ENCODE measurements around the gene POLR2I. TPM values are rescaled to one million over a fixed set of nuclear protein-coding genes. Genes with fewer than 3 reads are reported as not detected.

The POLR2I gene
- 12.8 TPM for total RNA-seq

DNA sequence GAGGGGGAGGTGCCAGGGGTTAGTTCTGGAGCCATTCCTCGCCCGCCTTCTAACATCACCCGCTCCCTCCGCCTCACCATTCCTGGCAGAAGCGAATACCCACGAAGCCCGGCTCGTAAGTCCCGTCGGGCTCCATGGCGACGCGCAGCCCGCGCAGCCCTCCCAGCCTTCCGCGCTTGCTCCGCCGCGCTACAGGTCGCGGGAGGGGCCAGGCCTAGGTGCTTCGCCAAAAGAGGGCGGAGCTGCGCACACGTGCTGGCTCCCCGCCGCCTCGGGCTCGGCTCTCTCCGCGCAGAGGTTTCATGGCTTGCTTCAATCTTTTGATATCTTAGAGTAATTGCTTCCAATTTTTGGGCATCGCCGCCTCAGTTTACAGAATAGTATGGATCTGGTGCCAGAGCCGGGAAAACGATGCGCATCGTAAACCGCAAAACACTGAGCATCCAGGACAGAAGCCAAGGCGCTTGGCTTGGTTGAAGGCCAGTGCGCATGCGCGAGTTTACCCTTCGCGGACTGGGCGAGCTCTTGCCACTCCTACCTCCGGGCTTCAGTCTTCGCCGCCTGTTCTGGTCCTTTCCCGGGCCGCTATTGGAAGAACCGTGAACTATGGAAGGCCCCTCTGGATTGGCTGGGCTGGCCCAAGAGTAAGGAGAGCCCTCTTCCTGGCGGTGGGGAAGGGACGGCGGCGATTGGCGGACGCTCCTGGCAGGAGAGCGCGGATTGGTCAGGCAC is at the start of gene POLR2I:
Gene POLR2I (minus strand): TSS at position 155 of the 732 bp plus-strand sequence. CDS start 19 bp downstream, at position 136.
- no peaks in the 10 kb centered on the region for H3K27me3 ChIP-seq (ENCODE audit: insufficient read depth, low read length)
- H3K9me3 ChIP-seq (ENCODE audit: low read depth, low read length) = no peaks in the 10 kb centered on the region
- H3K4me1 ChIP-seq (ENCODE audit: insufficient read depth, low read length) = peaks cover 27% of the 10 kb centered on the region
- peak within 1 kb of the TSS; percentile 71 for H3K4me3 ChIP-seq (ENCODE audit: low read length)

DNA sequence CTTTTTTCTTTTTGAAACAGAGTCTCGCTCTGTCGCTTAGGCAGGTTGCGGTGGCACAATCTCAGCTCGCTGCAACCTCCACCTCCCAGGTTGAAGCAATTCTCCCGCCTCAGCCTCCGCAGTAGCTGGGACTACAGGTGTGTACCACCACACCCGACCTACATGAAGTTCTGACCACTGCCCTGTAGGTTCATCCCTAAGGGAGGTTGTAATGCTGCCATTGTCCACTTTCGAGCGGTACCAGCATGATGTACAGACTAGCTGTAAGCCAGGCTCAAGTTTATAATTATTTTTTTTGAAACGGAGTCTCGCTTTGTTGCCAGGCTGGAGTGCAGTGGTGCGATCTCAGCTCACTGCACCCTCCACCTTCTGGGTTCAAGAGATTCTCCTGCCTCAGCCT is 49.1 kb upstream of the POLR2I start:
- Histone ChIP-seq H3K9me3 (ENCODE audit: low read depth, low read length) (no peaks in the 10 kb centered on the region), H3K4me1 (ENCODE audit: insufficient read depth, low read length) (no peaks in the 10 kb centered on the region), H3K4me3 (ENCODE audit: low read length) (no peak overlapping the region), H3K27me3 (ENCODE audit: insufficient read depth, low read length) (no peaks in the 10 kb centered on the region)

DNA sequence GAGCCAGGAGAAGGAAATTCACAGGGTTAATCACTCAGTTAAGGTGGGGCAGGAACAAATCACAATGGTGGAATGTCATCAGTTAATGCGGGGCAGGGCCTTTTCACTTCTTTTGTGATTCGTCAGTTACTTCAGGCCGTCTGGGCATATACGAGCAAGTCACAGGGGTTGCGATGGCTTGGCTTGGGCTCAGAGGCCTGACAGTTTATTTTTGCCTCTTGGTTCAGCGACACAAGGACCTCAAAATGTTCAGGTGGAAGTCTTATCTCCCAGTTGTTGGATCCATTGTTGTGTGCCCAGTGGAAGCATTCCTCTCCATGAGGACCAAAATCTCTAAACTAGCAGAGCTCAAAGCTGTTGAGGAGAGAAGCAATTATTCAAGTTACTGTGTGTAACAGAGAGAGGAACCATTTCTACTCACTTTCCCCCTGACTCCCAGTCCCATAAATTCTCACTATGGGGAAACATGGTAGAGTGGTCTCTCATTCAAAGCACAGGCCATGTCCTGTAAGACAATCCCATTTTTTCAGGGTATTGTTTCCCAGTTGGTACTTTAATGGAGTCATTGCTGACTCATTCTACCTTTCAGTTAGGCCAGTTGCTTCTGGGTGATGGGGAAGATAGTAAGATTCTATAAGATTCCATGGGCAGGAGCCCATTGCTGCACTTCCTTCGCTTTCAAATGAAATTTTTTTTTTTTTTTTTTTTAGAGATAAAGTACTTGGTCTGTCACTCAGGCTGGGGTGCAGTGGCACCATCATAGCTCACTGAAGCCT is 46.3 kb upstream of the POLR2I start:
- Histone ChIP-seq H3K4me3 (ENCODE audit: low read length) (no peak overlapping the region), H3K27me3 (ENCODE audit: insufficient read depth, low read length) (no peaks in the 10 kb centered on the region), H3K4me1 (ENCODE audit: insufficient read depth, low read length) (no peaks in the 10 kb centered on the region), H3K9me3 (ENCODE audit: low read depth, low read length) (no peaks in the 10 kb centered on the region)

DNA sequence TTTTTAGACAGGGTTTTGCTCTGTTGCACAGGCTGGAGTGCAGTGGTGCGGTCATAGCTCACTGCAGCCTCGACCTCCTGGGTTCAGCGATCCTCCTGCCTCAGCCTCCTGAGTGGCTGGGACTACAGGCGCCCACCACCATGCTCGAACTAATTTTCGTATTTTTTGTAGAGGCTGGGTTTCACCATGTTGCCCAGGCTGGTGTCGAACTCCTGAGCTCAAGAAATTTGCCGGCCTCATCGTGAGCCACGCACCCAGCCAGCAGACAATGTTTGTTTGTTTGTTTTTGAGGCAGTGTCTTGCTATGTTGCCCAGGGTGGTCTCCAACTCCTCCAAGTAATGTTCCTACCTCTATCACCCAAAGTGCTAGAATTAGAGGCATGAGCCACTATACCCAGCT is 38.5 kb upstream of the POLR2I start:
- H3K9me3 ChIP-seq (ENCODE audit: low read depth, low read length) = no peaks in the 10 kb centered on the region
- no peaks in the 10 kb centered on the region for H3K4me1 ChIP-seq (ENCODE audit: insufficient read depth, low read length)
- H3K4me3 ChIP-seq (ENCODE audit: low read length) = no peak overlapping the region
- no peaks in the 10 kb centered on the region for H3K27me3 ChIP-seq (ENCODE audit: insufficient read depth, low read length)

DNA sequence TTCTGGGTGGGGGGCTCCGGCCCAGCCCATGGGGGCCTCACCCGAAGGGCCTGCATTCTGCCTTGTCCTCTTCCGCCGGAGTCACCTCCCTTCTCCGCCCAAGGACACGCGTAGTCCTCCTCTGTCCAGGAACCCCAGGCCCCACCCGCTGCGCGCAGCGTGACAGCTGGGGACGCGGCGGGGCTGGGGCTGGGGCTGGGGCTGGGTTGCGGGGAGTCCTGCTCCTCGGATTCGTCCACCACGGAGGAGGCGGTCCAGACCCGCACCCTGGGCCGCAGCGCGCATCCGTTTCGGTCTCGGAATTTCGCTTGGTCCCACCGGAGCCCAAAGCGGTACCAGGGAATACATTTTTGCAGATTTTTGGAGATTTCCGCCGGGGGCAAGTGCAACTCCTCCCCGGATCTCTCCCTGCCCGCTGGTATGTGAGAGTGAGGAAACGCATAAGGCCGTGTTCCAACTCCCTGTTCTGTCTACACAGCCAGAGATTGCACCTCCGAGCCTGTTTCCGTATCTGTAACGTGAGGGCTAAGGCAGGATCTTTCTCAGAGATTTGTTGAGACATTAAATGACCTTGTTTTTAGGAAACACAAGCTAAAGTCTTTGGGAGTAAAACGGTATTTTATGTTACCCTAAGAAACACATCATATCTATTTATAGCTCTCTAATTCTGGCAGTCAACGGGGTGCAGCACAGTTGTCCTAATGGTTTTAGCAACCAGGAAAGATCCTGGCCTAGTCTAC is 37.8 kb upstream of the POLR2I start, which contains the start of gene COX7A1:
Gene COX7A1 (minus strand): TSS at position 96 of the 740 bp plus-strand sequence. CDS start 40 bp downstream, at position 56.
- no peaks in the 10 kb centered on the region for H3K27me3 ChIP-seq (ENCODE audit: insufficient read depth, low read length)
- no peaks in the 10 kb centered on the region for H3K4me1 ChIP-seq (ENCODE audit: insufficient read depth, low read length)
- no peak within 1 kb of the TSS for H3K4me3 ChIP-seq (ENCODE audit: low read length)
- no peaks in the 10 kb centered on the region for H3K9me3 ChIP-seq (ENCODE audit: low read depth, low read length)

DNA sequence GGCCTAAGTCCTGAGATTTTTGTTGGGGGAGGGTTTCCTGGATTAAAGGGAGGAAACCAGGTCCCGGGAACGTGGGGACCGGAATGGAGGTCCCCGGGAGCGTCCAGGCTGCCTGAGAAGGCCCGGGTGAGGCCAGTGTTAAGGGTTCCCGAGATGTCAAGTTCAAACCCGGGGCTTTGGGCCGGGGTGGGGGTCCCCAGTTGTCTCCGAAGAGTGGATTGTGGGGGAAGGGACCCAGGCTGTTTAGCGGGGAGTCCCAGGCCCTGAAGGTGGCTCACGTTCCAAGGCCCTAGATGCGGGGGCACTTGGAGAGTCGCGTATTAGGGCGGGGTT is 37.3 kb upstream of the POLR2I start:
- H3K27me3 ChIP-seq (ENCODE audit: insufficient read depth, low read length) = no peaks in the 10 kb centered on the region
- H3K4me1 ChIP-seq (ENCODE audit: insufficient read depth, low read length) = no peaks in the 10 kb centered on the region
- no peak overlapping the region for H3K4me3 ChIP-seq (ENCODE audit: low read length)
- no peaks in the 10 kb centered on the region for H3K9me3 ChIP-seq (ENCODE audit: low read depth, low read length)

DNA sequence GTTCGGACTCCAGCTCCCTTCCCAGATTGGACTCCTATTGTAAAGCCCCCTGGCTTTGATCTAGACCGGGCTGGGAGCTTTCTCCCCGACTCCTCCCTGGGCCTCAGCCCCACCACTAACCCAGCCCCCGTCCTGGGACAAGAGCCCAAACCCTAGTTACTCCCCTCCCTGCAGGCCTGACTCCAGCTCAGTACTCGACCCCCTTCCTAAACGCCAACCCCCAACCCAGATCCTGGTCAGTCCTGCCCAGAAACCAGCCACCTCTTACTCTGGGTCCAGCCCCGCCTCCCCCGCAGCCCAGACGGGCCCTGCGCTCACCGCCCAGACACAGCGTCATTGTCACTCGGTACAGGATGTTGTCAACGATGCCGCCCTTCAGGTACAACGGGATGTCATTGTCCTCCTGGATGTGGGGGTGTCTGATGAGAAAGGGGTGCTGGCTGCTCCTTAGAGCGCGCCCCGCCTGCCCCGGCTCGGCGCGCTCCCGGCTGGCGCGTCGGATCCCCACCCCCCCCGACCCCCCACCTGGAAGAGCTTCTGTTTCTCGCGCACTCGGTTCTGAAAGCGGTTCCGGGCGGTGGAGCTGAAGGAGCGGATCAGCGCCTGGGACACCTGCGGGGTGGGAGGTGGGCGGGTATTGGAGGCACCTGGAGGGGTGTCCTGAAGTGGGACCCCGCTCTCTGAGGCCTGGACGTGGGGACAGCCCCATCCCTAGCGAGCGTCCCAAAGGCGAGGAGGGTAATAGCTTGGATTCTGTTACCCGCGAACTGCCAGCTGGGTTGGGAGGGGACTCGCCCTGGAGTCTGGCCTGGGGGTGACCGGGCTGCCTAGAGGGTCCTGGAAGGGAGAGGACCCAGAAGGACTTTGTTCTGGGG is 36.7 kb upstream of the POLR2I start:
- Histone ChIP-seq H3K9me3 (ENCODE audit: low read depth, low read length) (no peaks in the 10 kb centered on the region), H3K4me3 (ENCODE audit: low read length) (no peak overlapping the region), H3K27me3 (ENCODE audit: insufficient read depth, low read length) (no peaks in the 10 kb centered on the region), H3K4me1 (ENCODE audit: insufficient read depth, low read length) (no peaks in the 10 kb centered on the region)

DNA sequence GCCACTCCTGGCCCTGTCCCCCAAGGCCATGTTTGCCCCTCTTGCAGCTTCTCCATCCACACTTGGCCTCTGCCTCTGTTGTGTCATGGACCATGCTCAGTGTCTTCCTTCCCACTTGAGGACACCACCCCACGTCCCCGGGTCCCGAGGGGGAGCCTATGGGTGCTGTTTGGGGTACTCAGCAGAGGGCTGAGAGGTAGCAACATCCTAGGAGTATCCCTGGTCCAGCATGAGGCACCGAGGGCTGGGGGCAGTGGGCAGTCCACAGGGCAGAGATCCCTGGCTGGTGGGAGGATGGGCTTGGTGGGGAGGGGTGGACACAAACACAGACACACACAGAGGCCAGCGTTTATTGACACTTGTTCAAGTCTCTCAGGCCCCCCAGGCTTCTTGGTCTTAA is 35.9 kb upstream of the POLR2I start:
- H3K4me1 ChIP-seq (ENCODE audit: insufficient read depth, low read length) = no peaks in the 10 kb centered on the region
- H3K9me3 ChIP-seq (ENCODE audit: low read depth, low read length) = no peaks in the 10 kb centered on the region
- no peak overlapping the region for H3K4me3 ChIP-seq (ENCODE audit: low read length)
- no peaks in the 10 kb centered on the region for H3K27me3 ChIP-seq (ENCODE audit: insufficient read depth, low read length)

DNA sequence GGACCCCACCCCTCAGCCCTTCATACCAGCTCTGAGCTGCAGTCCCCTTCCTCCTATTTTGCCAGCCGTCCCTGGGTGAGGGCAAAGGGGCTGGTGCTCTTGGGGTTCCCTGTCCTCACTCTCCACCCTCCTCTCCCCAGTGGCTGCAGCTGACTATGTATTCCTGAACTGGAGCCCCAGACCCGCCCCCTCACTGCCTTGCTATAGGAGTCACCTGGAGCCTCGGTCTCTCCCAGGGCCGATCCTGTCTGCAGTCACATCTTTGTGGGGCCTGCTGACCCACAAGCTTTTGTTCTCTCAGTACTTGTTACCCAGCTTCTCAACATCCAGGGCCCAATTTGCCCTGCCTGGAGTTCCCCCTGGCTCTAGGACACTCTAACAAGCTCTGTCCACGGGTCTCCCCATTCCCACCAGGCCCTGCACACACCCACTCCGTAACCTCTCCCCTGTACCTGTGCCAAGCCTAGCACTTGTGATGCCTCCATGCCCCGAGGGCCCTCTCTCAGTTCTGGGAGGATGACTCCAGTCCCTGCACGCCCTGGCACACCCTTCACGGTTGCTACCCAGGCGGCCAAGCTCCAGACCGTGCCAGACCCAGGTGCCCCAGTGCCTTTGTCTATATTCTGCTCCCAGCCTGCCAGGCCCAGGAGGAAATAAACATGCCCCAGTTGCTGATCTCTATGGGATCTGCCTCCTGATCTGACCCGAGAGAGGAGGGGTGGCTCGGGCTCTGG is 35.2 kb upstream of the POLR2I start:
- Histone ChIP-seq H3K9me3 (ENCODE audit: low read depth, low read length) (no peaks in the 10 kb centered on the region), H3K4me3 (ENCODE audit: low read length) (no peak overlapping the region), H3K4me1 (ENCODE audit: insufficient read depth, low read length) (no peaks in the 10 kb centered on the region), H3K27me3 (ENCODE audit: insufficient read depth, low read length) (no peaks in the 10 kb centered on the region)

DNA sequence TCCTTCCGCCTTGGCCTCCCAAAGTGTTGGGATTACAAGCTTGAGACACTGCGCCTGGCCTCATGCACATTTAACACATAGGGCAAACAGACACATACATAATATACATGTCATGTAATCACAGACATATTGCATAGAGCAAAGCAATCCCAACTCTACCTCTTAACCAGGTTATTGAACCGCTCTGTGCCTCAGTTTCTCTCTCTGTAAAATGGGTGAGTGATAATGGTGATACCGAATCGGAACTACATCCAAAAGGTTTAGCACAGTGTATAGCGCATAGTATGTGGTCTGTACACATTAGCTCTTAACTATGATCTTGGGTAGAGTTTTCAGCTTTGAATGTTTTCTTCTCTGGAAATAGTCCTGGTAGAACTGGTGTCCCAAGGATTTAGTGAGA is 29.9 kb upstream of the POLR2I start:
- H3K4me1 ChIP-seq (ENCODE audit: insufficient read depth, low read length) = peaks cover 9% of the 10 kb centered on the region
- no peaks in the 10 kb centered on the region for H3K9me3 ChIP-seq (ENCODE audit: low read depth, low read length)
- no peaks in the 10 kb centered on the region for H3K27me3 ChIP-seq (ENCODE audit: insufficient read depth, low read length)
- no peak overlapping the region for H3K4me3 ChIP-seq (ENCODE audit: low read length)

DNA sequence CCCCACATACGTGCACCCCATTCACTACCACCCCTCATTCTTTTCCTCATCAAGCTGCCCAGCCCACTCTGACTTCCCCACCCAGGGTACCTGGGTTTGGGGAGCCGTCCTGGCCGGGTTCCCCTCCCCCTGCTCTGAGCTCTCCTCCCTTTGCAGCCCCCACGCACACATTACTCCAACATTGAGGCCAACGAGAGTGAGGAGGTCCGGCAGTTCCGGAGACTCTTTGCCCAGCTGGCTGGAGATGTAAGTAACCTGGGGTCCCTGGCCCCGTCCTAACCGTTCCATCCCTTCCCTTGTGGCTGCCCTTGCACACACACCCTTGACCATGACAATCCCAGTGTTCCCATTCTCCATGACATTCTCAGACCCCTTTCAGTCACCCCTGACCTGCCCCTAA is 27.8 kb upstream of the POLR2I start:
- H3K4me1 ChIP-seq (ENCODE audit: insufficient read depth, low read length) = peaks cover 16% of the 10 kb centered on the region
- no peaks in the 10 kb centered on the region for H3K27me3 ChIP-seq (ENCODE audit: insufficient read depth, low read length)
- no peaks in the 10 kb centered on the region for H3K9me3 ChIP-seq (ENCODE audit: low read depth, low read length)

DNA sequence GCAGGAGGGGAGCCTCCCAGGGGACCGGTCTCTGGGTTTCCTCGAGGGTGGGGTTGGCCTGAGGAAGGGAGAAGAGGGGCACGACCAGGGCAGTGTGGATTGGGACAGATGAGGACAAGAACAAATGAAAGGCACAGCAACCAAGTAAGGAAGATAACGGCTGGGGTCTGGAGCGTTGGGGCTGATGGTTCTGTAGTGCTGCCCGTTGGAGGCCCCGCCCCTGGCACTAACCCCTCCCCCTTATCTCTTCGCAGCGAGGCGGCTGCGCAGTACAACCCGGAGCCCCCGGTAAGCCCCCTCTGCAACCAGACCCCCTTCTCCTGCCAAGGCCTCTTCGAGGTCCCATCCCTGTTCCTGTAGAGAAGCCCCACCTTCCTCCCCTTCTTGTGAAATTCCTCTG is 27.4 kb upstream of the POLR2I start:
- Histone ChIP-seq H3K9me3 (ENCODE audit: low read depth, low read length) (no peaks in the 10 kb centered on the region), H3K27me3 (ENCODE audit: insufficient read depth, low read length) (no peaks in the 10 kb centered on the region), H3K4me1 (ENCODE audit: insufficient read depth, low read length) (peaks cover 20% of the 10 kb centered on the region), H3K4me3 (ENCODE audit: low read length) (no peak overlapping the region)

More for the DNA sequence above, 27.8 kb upstream of the POLR2I start:
- no peak overlapping the region for H3K4me3 ChIP-seq (ENCODE audit: low read length)

DNA sequence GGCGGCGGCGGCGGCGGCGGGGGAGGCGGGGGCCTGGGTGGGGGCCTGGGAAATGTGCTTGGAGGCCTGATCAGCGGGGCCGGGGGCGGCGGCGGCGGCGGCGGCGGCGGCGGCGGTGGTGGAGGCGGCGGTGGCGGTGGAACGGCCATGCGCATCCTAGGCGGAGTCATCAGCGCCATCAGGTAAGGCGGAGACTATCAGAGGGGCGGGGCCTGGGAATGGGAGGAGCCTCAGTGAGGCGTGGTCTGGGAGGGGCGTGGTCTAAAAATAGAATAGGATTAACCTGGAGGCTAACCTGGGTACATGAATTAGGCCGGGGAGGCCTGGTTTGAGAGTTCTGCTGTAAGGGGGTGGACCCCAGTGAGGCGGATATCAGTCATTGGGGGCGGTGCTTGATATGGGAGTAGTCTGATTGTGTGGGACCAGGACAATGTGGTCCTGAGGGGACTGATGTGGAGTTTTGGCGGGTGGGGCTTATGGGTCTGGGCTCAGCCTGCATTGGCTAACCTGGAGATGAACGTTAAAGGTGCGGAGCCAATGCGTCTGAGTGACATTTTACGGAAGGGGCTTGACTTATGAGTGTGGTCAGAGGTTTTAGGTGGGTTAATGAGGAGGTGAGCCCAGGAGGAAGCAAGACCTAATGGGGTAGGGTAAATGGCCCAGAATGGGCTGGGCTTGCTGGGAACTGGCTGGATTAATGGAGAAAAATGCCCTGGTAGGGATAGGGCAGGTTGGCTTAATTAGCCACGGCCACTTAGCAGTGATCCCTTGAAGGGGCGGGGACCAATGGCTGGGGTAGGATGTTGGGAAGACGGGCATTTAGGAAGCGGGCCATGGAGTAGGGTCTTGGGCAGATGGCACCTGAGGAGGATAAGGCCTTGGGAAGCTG is 26.6 kb upstream of the POLR2I start:
- Histone ChIP-seq H3K4me1 (ENCODE audit: insufficient read depth, low read length) (peaks cover 24% of the 10 kb centered on the region), H3K27me3 (ENCODE audit: insufficient read depth, low read length) (no peaks in the 10 kb centered on the region), H3K9me3 (ENCODE audit: low read depth, low read length) (no peaks in the 10 kb centered on the region), H3K4me3 (ENCODE audit: low read length) (peak overlapping the region; percentile 96)

Data from mononuclear cell (primary cell).